Breast epithelium (tissue), 4 donors: Measurements from ENCODE around the gene ARID4B. TPM values are rescaled to one million over a fixed set of nuclear protein-coding genes. Genes with fewer than 3 reads are reported as not detected.

Source experiments
- DNase-seq, 2 donors: peaks; one replicate each; pipeline ENCODE4 v3.0.0-alpha.2; 2019; ENCODE audit warnings: low spot score in 2 of 2
- H3K27ac ChIP-seq, 2 donors: fragments of 200-600 bp; sonication (generic) in 1 of 2; one replicate each; pipeline ENCODE4 v1.5.1; 2016 to 2019; ENCODE audit warnings: mild to moderate bottlenecking in 1 of 2
- H3K27me3 ChIP-seq, 2 donors: fragments of 200-600 bp; sonication (generic) in 1 of 2; one replicate each; pipeline versions ENCODE4 v1.5.1 to v1.6.0; 2017 to 2019; ENCODE audit warnings: control low read depth in 1 of 2, mild to moderate bottlenecking in 1 of 2
- H3K36me3 ChIP-seq: fragments of 200-600 bp; one replicate; pipeline ENCODE4 v1.5.1; 2019
- H3K4me1 ChIP-seq, 2 donors: fragments of 200-600 bp; sonication (generic); one replicate each; pipeline ENCODE4 v1.5.1; 2016 to 2019; ENCODE audit warnings: control low read depth in 1 of 2
- H3K4me3 ChIP-seq, 3 donors: fragments of 200-600 bp; sonication (generic); 1 replicate in 2 of 3; 2 replicates in 1 of 3; pipeline ENCODE4 v1.5.1; 2016 to 2019; ENCODE audit warnings: mild to moderate bottlenecking in 3 of 3, moderate library complexity in 2 of 3
- H3K9me3 ChIP-seq, 2 donors: fragments of 200-600 bp; sonication (generic) in 1 of 2; one replicate each; pipeline ENCODE4 v1.5.1; 2016 to 2019; ENCODE audit warnings: control low read depth in 1 of 2
- CTCF ChIP-seq, 3 donors: fragments of 450-650 bp; IDR thresholded peaks; one replicate each; pipeline ENCODE4 v1.5.1; 2016 to 2017; ENCODE audit warnings: antibody characterized with exemption in 3 of 3, mild to moderate bottlenecking in 3 of 3, moderate library complexity in 3 of 3
- POLR2A ChIP-seq: fragments of 450-650 bp; IDR thresholded peaks from one replicate; pipeline ENCODE4 v1.6.1; 2016; ENCODE audit warnings: antibody characterized with exemption, mild to moderate bottlenecking, moderate library complexity
- POLR2AphosphoS5 ChIP-seq, 3 donors: sonication (generic); formaldehyde crosslinking; IDR thresholded peaks; one replicate each; pipeline ENCODE4 v1.6.1; 2017; ENCODE audit warnings: antibody characterized with exemption in 3 of 3
- intact Hi-C: fragments of 100-400 bp; cut with DNase I; formaldehyde crosslinking; loops from one replicate; pipeline ENCODE4 v1.15.1; 2023; ENCODE audit warnings: low total_unique reads
- total RNA-seq, 3 donors: library from RNA; depleted of rRNA; stranded (reverse); fragments of >200 nt; gene quantifications; one replicate each; pipeline ENCODE4 v1.1.0, GENCODE V29; 2016

Gene ARID4B
- total RNA-seq, 3 donors from 2014 or later: 34.4 to 91.6 (median 76.7) TPM

- no peak for DNase-seq
- Histone ChIP-seq H3K4me3 (no peak overlapping the region), H3K27ac (no peak overlapping the region), H3K27me3 (no peaks in the 10 kb centered on the region), H3K36me3 (peaks cover 5% of the 10 kb centered on the region), H3K4me1 (peaks cover 0 to 8% of the 10 kb centered on the region in 2 donors), H3K9me3 (no peaks in the 10 kb centered on the region)
- intact Hi-C loops: no loop called here
- no peak for TF ChIP-seq CTCF (IDR thresholded peaks at IDR 0.05)
- no peak for TF ChIP-seq POLR2AphosphoS5 (IDR thresholded peaks at IDR 0.05)
- TF ChIP-seq POLR2A: no peak
Measured at GRCh38 chr1:235130766-235131270, 197.2 kb downstream of the ARID4B start.

- intact Hi-C loops: no loop called here
- TF ChIP-seq POLR2AphosphoS5 (IDR thresholded peaks at IDR 0.05): no peak
- no peak for TF ChIP-seq CTCF (IDR thresholded peaks at IDR 0.05)
- no peak for TF ChIP-seq POLR2A
- Histone ChIP-seq H3K4me3 (no peak overlapping the region), H3K27me3 (no peaks in the 10 kb centered on the region), H3K9me3 (no peaks in the 10 kb centered on the region), H3K27ac (peak overlapping the region; percentile 20 to 91), H3K36me3 (peaks cover 5% of the 10 kb centered on the region), H3K4me1 (peaks cover 0 to 8% of the 10 kb centered on the region in 2 donors)
- DNase-seq: no peak
Measured at GRCh38 chr1:235129774-235130570, 198.0 kb downstream of the ARID4B start.

GRCh38 chr1:235128456-235129328, 199.3 kb downstream of the ARID4B start, which contains the start of gene TOMM20:
TOMM20 (minus strand) TSS chr1:235128837; CDS start chr1:235128715, 122 bp downstream.
- Histone ChIP-seq H3K27me3 (no peaks in the 10 kb centered on the region), H3K36me3 (peaks cover 5% of the 10 kb centered on the region), H3K4me3 (peak within 1 kb of the TSS; percentile 71 to 94 (median 93)), H3K9me3 (no peaks in the 10 kb centered on the region), H3K27ac (peak within 1 kb of the TSS; percentile 91 to 95), H3K4me1 (peaks cover 0 to 11% of the 10 kb centered on the region in 2 donors)
- intact Hi-C loops: no loop called here
- TF ChIP-seq CTCF (IDR thresholded peaks at IDR 0.05): no peak
- peak; percentile 25 for TF ChIP-seq POLR2A
- peak; percentile 82 to 90 (median 87) for TF ChIP-seq POLR2AphosphoS5 (IDR thresholded peaks at IDR 0.05)
- peak; percentile 94 for DNase-seq

- Histone ChIP-seq H3K27ac (peak overlapping the region; percentile 91 to 95), H3K9me3 (no peaks in the 10 kb centered on the region), H3K4me1 (peaks cover 0 to 11% of the 10 kb centered on the region in 2 donors), H3K36me3 (peaks cover 5% of the 10 kb centered on the region), H3K4me3 (peak overlapping the region; percentile 71 to 94 (median 93)), H3K27me3 (no peaks in the 10 kb centered on the region)
- intact Hi-C loops: no loop called here
- no peak for DNase-seq
- TF ChIP-seq CTCF (IDR thresholded peaks at IDR 0.05): no peak
Measured at GRCh38 chr1:235127732-235128455, 200.1 kb downstream of the ARID4B start.
